AG09309 (cell line): ENCODE measurements around the gene CYP3A5.

Source experiments
- DNase-seq: peaks from one replicate; pipeline ENCODE4 v3.0.0-alpha.2; 2010; ENCODE audit warnings: low read depth
- H3K4me3 ChIP-seq: 2 replicates; pipeline ENCODE4 v1.5.1; 2011; ENCODE audit warnings: mild to moderate bottlenecking, low read depth, low read length, moderate library complexity; ENCODE audit not compliant: control insufficient read depth
- TF ChIP-seq, protein P1 (sequence below): IDR thresholded peaks from 2 replicates; pipeline ENCODE4 v1.5.1; 2011; ENCODE audit warnings: mild to moderate bottlenecking, low read depth, low read length, inconsistent platforms; ENCODE audit not compliant: insufficient read depth, control insufficient read depth; ENCODE audit errors: missing control alignments

CYP3A5 gene

DNA sequence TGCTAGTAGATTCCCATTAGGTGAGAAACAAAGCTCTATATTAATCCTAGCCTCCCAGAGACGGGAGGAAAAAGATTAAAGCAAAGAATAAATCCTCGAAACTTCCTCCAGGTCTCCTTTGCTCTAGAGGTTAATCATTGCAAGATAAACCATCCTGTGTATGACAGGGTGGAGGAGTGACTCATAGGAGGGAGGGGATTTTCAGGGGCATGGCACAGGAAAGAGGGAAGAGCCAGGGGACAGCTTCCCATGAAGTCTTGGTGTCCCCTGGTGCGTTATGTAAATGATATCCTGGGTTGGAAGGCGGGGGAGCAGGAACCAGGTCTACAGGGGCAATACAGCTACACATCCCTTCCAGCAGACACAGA is 780 bp downstream of the CYP3A5 start:
- TF ChIP-seq, protein P1, sequence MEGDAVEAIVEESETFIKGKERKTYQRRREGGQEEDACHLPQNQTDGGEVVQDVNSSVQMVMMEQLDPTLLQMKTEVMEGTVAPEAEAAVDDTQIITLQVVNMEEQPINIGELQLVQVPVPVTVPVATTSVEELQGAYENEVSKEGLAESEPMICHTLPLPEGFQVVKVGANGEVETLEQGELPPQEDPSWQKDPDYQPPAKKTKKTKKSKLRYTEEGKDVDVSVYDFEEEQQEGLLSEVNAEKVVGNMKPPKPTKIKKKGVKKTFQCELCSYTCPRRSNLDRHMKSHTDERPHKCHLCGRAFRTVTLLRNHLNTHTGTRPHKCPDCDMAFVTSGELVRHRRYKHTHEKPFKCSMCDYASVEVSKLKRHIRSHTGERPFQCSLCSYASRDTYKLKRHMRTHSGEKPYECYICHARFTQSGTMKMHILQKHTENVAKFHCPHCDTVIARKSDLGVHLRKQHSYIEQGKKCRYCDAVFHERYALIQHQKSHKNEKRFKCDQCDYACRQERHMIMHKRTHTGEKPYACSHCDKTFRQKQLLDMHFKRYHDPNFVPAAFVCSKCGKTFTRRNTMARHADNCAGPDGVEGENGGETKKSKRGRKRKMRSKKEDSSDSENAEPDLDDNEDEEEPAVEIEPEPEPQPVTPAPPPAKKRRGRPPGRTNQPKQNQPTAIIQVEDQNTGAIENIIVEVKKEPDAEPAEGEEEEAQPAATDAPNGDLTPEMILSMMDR: no peak
- no peak for DNase-seq
- H3K4me3 ChIP-seq: no peak overlapping the region

DNA sequence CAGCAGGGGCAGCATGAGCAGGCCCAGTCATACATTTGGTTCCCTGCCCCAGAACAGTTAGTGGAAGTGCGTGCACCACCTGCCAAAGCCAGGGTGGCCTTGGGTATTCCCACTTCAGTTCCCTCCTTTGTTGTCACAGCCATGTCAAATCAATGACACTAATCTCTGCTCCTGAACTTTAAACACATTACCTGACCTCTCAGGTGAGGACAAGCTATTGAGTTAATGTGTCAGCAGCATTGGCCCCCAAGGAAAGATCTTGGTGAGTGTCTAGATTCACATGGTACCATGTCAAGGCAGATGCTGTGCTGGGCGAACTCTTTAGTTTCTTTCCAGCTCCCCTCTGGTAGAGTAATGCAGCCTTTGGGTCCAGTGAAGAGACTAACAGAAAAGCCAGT is 2.1 kb downstream of the CYP3A5 start:
- TF ChIP-seq, protein P1: no peak
- no peak overlapping the region for H3K4me3 ChIP-seq
- DNase-seq: no peak

DNA sequence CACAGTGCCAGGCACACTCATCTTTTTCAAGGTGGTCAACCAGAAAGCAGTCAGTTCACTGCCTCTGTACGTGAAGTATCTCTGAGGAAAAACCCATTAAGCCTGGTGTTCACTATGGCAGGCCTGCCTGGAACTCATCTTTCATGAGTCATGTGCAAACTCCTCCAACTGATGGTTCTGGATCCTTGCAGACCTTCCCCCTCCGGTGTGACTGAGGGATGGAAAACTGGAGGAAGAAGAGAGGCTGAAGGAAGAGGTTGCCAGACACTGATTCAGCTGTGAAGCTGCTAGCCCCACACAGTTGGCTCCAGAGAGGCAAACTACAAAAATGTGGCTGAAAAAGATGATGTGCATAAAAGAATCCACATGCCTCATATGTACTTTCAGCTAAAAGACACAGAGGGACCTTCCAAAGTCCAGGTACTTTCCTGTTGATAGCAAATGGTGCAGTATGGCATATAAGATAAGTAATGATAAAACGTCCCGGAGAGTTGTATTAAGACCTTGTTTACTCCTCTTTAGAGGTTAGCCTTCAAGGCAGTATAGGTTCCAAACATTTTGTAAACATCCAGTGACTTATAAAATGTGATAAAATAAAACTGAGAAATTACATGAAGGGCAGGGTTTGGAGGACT is 2.7 kb downstream of the CYP3A5 start:
- no peak overlapping the region for H3K4me3 ChIP-seq
- TF ChIP-seq, protein P1: no peak
- DNase-seq: no peak

DNA sequence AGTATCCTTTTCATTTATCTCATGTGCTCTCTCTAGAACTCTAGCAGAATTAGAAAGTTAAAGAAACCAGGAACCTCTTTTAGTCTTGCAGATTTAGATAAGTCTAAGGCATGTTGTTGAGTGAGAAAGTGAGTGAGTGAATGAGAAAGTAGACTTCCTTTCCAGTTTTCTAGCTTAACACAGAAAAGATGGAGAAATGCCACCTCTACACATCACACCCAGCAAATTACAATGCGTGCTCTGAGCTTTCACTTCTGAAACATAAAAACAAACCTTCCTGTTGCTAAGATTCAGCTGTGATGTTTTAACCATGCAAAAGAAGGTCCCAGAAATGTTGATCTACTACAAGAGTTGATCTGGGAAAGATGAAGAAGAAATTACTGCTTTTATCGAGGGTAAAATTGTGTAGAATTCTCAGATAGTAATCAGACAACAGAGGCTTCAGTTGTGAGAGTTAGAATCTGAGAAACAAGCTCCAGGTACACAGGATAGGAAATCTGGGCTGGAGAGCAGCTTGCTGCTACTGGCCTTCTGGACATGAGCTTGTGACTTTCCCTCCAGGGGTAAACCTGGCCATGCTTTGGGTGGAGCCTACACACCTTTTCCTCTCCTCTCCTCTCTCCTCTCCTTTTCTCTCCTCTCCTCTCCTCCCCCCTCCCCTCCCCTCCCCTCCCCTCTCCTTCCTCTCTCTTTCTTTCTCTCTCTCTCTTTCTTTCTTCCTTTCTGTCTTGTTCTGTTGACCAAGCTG is 4.6 kb downstream of the CYP3A5 start:
- H3K4me3 ChIP-seq: no peak overlapping the region
- DNase-seq: no peak
- TF ChIP-seq, protein P1: no peak

DNA sequence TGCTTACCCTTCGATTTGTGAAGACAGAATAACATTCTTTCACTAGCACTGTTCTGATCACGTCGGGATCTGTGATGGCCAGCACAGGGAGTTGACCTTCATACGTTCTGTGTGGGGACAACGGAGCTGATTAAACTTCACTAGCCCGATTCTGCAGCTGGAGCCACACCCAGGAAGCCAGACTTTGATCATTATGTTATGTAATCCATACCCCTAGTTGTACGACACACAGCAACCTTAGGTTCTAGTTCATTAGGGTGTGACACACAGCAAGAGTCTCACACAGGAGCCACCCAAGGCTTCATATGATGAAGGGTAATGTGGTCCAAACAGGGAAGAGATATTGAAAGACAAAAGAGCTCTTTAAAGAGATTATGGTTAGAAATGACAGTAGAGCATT is 7.2 kb downstream of the CYP3A5 start:
- no peak overlapping the region for H3K4me3 ChIP-seq
- no peak for DNase-seq
- TF ChIP-seq, protein P1: no peak

DNA sequence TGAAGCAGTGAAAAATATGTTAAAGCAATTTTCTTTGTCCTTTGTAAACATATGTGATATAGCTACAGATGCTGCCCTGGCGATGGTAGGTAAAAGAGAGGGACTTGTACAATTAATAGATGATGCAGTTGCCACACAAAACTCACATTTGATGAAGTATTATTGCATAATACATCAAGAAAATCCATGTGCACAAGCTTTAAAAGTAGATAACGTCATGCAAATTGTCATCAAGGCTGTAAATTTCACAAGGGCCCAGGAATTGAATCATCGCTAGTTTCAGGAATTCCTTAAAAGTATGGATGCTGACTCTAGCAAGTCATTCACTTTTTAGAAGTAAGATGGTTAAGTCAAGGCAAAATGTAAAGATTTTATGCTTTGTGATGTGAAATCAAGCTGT is 10.0 kb downstream of the CYP3A5 start:
- H3K4me3 ChIP-seq: no peak overlapping the region
- DNase-seq: no peak
- TF ChIP-seq, protein P1: no peak
